NCI-H1436 (cell line): ENCODE measurements around the gene OR52A1.
"Not testable (repeated sequence)": the region's sequence is repeated elsewhere in the genome, so short reads cannot be mapped to it uniquely, and the experiment has no call there.

ENCODE experiments used
- DNase-seq: peaks from one replicate; lab custom pipeline; 2025; lab: John Stamatoyannopoulos, UW

The OR52A1 gene

DNA sequence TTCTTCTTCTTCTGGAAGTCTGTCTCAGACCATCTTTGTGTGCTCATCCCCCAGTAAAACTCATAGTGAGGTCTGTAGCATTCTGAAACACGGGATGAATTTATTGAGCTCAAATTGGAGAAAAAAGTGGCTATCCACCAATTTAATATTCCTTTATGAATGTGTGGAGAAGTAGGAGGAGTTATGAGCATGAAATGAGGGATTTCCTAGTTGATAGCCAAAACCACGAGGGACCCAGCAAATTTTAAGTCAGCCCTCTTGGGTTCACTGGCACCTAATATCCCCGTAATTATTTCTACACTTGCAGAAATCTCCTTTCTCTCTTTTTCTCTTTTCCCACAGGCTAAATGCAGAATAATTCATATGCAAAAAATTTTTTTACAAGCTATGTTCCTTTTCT lies at the start of gene OR52A1:
Gene OR52A1 (minus strand): TSS at position 101 of the 400 bp plus-strand sequence. CDS start 2,388 bp downstream, outside the sequence.
- DNase-seq, result no peak

DNA sequence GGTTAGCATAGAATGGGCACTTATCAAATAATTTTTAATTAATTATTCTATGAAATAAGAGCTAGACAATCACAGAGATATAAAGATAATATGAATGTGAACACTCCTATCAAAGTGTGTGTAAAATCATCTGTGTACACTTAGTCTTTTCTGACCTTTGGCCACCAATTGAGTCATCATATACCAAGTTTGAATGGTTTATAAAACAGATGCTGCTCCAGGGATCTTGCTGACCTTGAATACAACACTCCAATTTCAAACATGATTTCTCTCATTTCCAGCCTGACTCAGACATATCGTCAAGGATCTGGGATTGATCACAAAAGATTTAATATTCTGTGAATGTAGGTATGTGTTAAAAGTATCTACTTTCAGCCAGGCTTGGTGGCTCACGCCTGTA lies 48.8 kb upstream of the OR52A1 start:
- DNase-seq, result no peak

DNA sequence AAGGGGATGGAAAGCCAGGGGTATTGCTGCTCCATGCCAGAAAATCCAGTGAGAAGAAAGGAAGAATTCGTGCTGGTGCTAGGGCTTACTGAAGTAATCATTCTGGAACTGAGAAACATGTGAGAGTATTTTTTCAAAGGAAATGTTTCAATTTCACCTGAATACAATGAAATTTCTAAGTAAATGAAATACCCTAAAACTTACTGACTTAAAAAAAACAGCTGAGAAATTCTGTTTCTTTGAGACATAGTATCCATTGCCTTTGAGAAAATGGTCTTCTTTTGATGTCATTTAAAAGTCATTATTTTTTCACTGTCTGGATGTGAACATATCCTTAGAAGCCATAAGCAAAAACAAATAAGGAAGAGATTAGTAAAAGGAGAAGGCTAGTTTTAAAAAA lies 46.0 kb upstream of the OR52A1 start, which contains the start of gene OR51V1:
Gene OR51V1 (minus strand): TSS at position 101 of the 400 bp plus-strand sequence. CDS start 0 bp downstream, at position 101.
- no peak for DNase-seq

DNA sequence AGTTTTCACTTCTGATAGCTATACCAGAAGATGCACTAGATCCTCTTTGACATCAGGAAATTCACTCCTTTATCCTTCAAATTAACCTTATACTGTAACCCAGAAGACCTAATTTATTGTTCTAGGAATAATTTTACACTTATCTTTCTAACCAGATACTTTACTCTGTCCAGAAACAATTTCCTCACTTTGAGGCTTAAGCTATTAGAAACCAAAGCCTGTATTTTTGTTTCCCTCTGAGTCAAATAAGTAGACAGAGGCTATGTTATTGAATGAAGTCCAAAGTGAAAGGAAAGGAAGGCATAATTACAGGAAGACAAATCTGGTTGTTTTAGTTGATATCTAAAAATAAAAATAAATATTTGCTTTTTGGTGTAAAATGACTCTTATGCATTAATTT lies 43.7 kb upstream of the OR52A1 start:
- no peak for DNase-seq

DNA sequence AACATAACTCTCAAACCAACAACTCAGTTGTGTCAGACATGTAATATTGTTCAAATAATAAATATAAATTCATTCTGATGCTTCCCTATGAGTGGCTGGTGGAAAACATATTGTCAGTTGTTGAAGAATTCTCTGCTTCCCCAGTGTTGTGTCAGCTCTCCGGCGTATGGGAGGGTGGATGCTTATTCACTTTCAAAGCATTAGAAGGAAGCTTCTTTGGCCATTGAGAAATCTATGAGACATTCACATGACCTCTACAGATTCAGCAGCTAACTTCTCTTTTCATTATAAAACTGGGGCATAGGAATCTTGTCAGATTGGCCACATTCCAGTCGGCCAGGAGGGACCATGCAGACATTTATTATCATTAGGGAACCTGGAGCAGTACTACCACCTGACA lies 43.0 kb upstream of the OR52A1 start:
- DNase-seq, result no peak

DNA sequence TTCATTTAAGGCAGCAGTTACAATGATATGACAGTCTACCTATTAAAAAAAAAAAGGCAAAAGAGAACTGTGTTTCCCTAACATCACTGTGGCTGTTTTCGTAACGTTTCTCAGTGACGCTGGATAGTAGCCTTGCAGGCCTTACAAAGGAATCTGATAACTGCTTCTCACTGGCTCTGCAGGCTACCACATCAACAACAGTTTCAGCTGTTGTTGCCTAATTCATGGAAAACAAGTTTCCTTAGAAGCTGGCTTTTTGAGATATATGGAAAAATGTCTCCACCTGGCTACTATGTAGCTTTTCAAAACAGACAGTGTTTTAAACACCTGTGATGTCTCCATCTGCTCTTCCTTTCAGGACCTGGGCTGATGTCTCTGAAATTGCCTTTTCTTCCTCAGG lies 42.2 kb upstream of the OR52A1 start:
- DNase-seq, result no peak

DNA sequence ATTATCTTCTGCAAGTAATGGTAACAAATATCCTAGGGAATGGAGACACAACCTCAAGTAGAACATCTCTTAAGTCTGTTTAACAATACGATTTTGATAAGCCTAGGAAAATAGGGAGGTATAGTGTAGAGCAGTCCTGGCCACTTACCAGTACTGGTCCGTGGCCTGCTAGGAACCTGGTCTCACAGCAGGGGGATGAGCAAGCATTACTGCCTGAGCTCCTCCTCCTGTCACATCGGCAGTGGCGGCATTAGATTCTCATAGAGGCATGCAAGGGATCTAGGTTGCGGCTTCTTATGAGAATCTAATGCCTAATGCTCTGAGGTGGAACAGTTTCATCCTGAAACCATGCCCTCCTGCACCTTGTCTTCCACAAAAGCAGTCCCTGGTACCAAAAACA lies 41.5 kb upstream of the OR52A1 start:
- no peak for DNase-seq

DNA sequence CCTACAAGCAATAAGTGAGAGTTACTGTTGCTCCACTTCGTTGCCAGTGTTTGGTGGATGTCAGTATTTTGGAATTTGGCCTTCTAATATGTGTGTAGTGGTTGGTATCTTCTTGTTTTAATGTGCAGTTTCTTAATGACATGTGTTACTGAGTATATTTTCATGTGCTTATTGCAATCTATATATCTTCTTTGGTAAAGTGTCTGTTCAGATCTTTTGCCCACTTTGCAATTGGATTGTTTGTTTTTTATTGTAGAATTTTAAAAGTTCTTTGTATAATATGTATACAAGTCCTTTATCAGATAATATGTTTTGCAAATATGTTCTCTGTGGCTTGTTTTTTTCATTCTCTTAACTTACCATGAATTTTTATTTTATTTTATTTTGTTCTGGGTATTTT lies 38.2 kb upstream of the OR52A1 start:
- DNase-seq, result no peak

DNA sequence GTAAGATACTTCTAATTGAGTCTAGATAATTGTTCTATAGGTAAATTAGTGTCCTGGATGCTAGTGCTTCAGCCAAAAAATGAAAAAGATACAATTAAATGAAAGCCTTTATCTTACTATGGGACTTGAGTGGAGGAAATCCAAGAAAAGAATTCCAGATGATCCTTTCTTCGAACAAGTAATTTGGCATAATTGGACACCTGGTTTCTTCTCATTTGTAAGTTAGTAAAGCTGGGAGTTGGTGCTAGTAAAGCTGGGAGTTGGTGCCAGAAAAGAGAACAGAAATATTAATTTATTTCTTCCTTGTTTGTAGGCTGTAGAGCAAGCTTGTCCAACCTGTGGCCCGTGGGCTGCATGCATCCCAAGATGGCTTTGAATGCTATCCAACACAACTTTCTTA lies 33.6 kb upstream of the OR52A1 start:
- DNase-seq, result no peak

DNA sequence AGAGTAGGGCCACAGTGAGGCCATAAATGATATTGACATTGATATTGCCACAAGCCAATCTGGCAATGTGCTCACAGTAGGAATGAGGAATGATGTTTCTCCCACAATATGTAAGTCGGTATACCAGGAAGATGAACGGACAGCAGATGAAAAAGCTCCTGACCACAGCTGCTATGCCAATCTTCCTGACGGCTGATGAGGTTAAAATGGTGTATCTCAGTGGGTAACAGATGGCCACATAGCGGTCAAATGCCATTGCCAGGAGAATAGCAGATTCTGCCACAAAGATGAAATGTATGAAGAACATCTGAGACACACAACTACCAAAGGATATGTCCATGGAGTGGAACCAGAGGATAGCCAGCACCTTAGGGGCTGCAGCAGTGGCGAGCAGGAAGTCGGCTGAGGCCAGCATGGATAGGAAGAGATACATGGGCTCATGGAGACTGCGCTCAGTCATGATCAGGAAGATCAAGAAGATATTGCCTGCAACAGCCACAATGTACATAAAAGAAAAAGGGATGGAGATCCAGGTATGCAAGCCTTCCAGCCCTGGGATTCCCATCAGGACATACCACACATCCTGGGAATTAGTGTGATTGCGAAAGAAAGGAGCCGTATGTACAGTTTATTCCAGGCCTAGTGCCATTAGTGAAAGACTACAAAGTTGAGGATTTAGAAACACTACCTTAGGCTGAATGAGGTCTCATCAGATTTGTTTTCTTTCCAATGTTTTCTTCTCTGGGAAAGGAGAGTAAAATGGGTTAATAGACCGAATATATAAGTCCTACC lies 23.7 kb upstream of the OR52A1 start:
- no peak for DNase-seq

DNA sequence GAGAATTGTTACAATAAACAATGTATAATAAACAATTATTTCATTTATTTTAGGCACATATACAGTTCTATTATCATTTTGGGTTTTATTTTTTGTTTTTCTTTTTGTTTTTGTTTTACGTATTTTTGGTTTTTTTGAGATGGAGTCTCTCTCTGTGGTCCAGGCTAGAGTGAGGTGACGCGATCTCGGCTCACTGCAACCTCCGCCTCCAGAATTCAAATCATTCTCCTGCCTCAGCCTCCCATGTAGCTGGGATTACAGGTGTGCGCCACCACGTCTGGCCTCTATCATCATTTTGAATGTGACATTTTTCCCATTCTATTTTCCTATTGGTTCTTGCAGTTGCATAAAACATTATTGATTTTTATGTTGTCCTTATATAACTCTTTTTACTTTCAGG lies 20.4 kb upstream of the OR52A1 start:
- no peak for DNase-seq

DNA sequence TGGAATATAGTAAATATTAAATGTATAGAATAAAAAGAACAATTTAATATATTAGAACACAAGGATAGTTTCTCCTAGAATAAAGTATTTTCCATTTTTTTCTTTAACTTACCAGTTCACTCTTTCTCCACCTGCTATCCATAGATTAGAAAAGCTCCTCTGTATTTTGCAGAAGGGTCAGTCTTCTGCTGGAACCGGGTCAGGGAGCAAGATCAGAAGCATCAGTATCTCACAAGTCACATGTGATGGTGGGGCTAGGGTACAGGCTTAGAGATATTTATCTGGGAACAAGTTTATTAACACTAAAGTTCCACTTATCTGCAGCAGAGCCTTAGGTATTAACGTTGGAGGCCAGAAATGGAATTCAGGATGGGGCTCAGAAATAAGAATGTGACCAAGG lies 17.3 kb upstream of the OR52A1 start:
- DNase-seq, result no peak

DNA sequence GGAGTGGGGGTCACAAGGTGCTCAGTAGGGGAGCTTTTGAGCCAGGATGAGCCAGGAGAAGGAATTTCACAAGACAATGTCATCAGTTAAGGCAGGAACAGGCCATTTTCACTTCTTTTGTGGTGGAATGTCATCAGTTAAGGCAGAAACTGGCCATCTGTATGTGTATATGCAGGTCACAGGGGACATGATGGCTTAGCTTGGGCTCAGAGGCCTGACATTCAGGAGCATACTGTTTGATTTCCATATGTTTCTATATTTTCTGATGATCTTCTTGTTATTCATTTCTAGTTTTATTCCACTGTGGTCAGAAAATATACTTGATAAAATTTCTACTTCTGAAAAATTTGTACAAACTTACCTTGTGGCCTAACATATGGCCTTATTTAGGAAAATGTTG lies 11.3 kb upstream of the OR52A1 start:
- DNase-seq, result not testable (repeated sequence)

DNA sequence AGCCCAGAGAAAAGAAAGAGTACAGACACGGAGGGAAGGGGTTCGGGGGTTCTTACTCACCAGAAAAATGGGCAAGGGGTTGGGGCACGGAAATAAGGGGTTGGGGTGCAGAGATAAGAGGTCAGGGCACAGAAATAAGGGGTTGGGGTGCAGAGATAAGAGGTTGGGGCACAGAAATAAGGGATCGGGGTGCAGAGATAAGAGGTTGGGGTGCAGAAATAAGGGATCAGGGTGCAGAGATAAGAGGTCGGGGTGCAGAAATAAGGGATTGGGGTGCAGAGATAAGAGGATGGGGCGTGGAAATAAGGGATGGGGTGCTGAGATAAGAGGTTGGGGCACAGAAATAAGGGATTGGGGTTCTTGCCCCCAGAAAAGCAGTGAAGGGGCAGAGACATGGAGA lies 10.2 kb upstream of the OR52A1 start:
- DNase-seq, result not testable (repeated sequence)

DNA sequence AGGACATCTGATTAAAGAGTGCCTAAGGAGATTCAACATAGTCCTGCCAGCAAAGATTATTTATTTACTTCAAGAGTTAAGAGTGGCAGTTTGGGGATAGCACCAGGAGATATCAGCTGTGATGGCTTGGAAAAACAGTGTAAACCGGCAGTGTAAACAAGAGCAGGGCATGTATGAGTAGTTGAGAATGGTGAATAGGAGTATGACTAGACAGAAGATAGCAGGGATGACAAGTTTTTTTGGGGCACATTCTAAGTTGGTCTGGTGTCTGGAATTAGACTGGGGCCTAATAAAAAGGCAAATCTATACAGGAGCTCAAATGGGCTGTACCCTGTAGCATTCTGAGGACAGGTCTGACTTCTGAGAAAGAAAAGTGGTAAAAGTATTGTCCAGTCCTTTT lies 6.5 kb upstream of the OR52A1 start:
- DNase-seq, result not testable (repeated sequence)

DNA sequence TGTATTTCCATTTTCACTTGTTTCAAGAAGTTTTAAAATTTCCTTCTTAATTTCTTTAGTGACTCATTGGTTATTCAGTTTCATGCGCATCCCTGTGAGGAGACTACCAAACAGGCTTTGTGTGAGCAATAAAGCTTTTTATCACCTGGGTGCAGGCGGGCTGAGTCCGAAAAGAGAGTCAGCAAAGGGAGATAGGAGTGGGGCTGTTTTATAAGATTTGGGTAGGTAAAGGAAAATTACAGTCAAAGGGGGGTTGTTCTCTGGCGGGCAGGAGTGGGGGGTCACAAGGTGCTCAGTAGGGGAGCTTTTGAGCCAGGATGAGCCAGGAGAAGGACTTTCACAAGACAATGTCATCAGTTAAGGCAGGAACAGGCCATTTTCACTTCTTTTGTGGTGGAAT lies 5.7 kb upstream of the OR52A1 start:
- not testable (repeated sequence) for DNase-seq

DNA sequence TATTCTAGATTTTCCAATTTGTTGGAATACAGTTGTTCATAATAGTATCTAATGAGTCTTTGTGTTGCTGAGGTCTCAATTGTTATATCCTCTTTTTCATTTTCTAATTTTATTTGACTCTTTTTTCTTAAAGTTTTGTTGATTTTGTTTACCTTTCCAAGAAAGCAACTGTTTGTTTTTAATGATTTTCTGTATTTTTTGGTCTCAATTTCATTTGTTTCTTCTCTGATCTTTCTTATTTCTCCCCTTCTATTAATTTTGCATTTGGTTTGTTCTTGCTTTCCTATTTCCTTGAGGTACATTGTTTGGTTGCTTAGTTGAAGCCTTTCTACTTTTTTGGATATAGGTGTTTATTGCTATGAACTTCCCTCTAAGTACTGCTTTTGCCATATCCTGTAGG lies 5.2 kb upstream of the OR52A1 start:
- no peak for DNase-seq

DNA sequence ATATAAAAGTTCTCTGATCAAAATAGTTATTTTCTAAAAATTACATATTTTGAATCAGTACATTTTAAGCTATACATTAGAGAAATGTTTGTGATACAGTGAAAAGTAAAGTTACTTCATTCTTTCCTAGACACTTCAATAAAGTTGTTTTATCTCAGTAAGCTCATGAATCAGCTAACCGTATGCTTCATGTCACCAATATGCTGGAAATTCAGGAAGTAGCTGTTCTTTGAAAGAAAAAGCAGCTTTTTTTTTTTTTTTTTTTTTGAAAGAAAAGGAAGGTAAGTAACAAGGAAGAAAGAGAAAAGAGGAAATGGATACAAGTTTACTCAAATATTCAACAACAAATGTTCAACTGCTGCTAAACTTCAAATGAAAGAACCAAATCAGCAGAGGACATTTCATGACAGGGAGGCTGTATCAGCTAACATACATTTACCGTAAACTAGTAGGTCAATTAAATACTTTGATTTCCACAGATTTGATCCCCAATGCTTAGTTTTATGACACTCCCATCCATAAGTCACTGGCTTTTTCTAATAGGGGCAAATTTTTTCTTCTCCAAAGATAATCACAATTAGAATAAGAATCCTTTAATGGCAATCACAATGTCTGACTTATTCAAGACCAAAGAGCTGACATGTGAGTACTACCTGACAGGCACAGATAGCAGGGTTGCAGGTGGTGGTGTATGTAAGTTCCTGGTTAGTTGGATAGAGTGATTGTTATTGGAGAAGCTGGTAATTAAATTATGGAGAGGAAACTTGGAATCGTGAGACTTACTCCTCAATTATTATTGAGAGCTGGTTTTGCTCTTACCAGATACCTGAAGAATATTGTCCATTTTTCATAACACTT lies 754 bp downstream of the OR52A1 start:
- no peak for DNase-seq

DNA sequence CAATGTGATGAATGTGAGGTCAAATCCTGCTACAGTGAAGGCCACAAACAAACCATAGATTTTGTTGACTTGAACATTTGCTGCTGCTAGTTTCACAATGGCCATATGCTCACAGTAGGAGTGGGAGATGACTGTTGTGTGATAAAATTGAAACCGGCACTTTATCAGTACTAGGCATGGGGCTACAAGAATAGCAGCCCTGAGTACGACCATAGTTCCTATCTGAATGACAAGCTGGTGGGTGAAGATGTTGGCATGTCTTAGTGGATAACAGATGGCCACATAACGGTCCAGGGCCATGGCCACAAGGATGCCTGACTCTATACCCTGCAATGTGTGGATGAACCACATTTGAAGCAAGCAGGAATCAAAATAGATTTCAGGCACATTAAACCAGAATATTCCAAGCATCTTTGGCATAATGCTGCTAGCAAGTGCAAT lies 2.8 kb downstream of the OR52A1 start:
- no peak for DNase-seq

DNA sequence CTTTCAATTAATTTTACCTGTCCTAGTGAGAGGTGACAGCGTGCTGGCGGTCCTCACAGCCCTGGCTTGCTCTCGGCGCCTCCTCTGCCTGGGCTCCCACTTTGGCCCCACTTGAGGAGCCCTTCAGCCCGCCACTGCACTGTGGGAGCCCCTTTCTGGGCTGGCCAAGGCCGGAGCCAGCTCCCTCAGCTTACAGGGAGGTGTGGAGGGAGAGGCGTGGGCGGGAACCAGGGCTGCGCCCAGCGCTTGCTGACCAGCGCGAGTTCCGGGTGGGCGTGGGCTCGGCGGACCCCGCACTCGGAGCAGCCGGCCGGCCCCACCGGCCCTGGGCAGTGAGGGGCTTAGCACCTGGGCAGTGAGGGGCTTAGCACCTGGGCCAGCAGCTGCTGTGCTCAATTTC lies 10.4 kb downstream of the OR52A1 start:
- DNase-seq, result not testable (repeated sequence)

DNA sequence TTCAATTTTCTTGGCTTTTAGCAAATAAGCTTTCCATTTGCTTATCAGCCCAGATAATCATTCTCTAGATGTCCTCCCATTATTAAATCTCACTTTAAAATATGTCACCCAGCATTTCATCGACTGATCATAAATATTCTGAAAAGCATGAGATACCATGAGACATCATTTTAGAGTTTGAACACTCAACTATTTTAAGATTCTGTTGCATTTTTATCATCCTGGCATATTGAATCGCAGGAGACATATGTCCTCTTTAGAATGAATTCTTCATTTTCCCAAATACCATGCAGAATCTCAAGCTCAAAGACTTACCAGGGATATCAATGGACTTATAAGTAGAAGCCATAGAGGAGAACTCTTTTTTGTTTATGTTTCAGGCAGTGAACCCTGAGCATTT lies 16.6 kb downstream of the OR52A1 start, which contains the start of gene OR52A5:
Gene OR52A5 (minus strand): TSS at position 361 of the 400 bp plus-strand sequence. CDS start 5,714 bp downstream, outside the sequence.
- DNase-seq, result no peak

DNA sequence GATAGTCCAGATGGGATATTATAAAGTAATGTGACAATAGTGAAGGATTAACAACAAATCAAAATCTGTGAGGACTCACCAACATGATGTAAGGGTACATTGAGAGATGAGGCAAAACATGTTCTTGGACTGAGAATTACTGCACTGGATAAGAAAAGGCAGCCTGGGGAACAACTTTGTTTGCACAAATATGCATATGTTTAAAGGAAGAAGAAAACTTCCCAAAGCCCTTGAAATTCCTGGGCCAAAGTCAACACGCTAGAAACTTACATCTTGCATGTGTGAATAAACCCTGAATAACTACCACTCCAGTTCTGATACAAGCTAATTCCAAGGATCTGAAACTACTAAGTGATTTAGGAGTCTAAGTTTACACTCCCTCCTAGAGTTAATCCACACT lies 17.5 kb downstream of the OR52A1 start:
- no peak for DNase-seq

DNA sequence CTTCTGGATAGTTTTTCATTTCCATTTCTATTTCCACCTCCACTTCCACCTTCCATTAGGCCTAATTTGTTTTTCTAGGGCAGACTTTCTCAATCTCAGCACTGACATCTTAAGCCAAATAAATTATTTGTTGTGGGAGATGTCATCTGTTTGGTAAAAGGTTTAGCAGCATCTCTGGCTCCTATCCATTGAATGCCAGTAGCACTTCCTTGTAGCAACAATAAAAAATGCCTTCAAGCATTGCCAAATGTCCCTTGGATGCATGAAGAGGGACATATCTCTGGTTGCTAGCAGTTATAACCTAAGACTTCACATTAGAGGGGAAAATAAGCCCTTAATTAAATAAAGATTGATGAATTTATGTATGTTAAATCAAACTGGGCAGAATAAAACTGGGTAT lies 18.3 kb downstream of the OR52A1 start:
- DNase-seq, result no peak
